NCI-H1930 (cell line): ENCODE results near the gene C11orf21.

ENCODE experiments used
- DNase-seq, 2 experiments: peaks; one replicate each; lab custom pipeline; 2025; lab: John Stamatoyannopoulos, UW

The C11orf21 gene

DNA sequence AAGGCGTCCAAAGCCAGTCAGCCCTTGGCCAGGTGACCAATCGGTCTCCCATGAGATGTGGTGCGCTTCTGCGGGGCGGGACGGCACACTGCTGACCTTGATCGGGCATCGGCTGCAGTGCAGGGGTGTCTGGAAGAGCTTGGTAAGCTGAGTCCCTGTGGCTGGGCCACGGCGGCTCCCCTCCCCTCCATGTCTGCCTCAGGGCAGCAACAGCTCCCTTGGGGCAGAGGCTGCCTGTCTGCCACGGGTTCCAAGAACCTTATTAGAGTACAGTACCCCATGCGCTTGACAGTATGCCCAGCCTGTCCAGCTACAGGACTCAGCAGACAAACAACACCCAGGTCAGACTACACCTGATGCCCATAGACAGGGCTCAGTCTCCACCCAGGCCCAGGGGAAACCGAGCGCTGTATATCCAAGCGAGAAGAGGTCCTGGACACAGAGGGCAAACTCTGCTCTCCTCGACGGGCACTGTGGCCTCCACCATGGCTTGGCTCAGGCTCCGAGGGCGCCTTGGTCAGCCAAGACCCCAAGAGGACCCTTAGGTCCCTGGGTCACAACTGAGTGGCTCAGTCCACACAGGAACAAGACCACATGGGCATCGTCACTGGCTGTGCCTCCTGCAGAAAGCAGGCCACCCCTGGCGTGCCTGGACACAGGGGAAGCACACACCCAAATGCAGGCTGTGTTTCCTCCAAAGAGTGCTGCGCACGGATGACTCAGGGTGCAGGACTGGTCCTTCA lies 19.0 kb upstream of the C11orf21 start:
- DNase-seq = no peak

DNA sequence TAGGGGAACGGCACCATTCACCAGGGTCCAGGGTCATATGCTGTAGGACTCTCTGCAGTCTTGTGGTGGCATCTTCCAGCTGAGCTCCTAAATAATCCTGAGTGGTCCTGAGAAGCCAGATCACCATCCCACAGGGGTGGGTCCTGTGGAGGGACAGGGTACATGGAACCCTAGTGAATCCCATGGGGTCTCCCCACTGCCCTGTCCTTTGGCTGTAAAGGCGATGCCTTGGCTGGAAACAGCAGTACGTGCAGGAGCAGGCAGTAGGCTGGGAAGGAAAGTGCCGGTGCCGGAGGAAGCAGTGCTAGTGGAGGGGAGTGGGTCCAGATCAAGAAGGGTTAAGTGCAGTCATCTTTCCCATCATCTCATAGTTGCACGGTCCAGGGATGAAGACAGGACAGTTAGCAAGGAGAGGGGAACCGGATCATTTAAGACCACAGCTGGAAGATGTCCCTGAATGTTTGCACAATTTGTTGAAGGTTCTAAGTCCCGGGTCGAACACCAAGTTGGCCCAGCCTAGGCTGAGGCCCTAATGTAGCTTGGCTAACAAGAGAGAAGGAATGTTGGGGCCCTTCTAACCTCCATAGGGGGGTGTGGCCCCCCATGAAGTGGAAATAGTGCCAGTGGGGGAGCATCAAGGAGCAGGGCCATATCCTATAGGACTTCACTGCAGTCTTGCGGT lies 18.2 kb upstream of the C11orf21 start:
- DNase-seq = no peak

DNA sequence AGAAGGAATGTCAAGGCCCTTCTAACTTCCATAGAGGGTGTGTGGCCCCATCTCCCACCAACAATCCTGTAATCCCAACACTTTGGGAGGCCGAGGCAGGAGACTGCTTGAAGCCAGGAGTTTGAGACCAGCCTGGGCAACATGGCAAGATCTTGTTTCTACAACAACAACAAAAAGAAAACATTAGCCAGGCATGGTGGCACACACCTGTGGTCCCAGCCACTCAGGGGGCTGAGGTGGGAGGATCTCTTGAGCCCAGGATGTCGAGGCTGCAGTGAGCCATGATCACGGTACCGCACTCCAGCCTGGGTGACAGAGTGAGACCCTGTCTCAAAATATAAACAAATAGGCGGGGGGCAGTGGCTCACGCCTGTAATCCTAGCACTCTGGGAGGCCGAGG lies 17.0 kb upstream of the C11orf21 start:
- DNase-seq = no peak

GRCh38 chr11:2318123-2318522 lies 16.4 kb upstream of the C11orf21 start:
- no peak for DNase-seq

DNA sequence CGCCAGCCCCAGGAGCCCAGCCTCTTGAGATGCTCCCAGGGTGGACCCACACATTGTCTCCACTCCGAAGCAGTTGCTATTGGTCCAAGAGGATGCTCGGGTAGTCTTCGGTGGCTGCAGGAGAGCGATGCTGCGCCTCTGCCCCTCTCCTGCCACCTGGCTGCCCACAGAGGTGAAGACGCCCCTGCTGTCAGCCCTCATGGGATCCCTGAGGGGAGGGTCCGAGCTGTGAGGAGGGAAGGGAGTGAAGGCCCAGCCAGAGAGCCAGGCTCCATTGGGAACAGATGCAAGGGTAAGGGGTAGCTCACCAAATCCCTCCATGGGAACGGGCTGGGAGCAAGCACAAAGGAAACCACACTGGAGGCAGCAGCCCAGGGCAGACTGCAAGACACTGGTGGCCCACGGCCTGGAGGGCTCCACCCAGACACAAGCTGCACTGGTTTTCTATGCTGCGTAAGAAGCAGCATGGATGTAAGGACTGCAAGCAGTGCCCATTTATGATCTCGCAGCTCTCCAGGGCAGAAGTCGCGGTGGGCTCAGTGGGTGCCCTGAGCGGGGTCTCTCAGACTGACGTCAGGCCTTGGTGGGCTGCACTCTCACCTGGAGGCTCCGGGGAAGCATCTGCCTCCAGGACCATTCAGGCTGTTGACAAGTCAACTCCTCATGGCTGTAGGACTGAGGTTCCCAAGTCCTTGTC lies 15.8 kb upstream of the C11orf21 start:
- DNase-seq = no peak

GRCh38 chr11:2316963-2317244 lies 15.2 kb upstream of the C11orf21 start:
- DNase-seq = no peak

- DNase-seq = no peak
Observed at GRCh38 chr11:2316169-2316962, 14.6 kb upstream of the C11orf21 start.

- no peak for DNase-seq
Observed at GRCh38 chr11:2315395-2316168, 13.9 kb upstream of the C11orf21 start.

DNA sequence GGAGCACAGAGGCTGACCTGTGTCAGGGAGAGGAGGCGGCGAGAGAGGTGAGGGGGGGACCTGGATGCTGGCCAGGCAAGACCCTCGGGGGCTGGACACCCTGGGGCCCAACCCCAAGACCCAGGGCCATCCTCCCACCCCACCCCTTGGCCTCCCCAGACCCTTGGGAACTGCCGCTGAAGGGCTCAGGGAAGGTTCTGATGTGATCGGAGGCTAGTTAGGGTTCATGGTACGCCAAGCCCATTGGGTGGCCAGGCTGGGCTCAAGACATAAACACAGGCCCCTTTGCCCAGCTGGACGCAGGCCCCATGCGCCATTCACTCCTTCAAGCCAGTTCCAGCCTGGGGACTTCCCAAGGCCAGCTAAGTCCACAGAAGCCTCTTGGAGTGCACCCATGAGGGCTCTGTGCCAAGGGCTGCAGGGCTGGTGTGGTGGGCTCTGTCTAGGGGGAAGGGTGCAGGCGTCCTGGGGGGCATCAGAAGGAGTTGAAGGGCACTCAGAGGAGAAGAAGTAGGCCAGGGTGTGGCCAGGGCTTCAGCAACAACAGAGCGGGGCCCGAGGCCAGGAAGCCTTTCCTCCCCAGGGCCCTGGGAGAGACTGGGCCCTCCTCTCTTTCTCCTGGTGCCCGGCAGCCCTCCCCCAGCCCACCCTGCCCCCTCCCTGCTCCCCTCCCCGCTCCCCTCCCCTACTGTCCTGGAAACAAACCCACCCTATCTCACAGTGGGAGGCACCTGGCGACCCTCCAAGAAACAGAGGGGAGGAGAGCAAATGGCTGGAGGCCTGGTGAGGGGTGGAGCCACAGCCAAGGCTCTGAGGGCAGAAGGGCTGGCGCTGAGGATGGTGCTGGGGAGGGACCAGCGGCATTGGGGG lies 13.0 kb upstream of the C11orf21 start:
- DNase-seq = no peak

DNA sequence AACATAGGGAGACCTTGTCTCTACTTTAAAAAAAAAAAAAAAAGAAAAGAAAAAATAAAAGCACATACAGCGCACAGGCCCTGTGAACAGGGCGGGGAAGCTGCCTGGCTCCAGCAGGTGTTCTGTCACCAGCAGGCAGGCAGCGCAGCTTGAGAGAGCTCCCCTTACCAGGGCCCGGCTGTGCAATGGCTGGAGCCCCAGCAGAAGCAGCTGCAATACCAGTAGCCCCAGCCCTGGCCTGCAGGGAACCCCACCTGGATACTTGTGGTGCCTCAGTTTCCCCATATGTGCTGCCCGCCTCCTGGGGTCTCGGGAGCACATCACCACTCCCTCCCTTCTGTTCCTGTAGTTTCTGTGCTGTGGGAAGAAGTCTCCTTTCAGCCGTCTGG lies 12.4 kb upstream of the C11orf21 start:
- DNase-seq = no peak

- DNase-seq = no peak
Observed at GRCh38 chr11:2313051-2313951, 11.6 kb upstream of the C11orf21 start.

DNA sequence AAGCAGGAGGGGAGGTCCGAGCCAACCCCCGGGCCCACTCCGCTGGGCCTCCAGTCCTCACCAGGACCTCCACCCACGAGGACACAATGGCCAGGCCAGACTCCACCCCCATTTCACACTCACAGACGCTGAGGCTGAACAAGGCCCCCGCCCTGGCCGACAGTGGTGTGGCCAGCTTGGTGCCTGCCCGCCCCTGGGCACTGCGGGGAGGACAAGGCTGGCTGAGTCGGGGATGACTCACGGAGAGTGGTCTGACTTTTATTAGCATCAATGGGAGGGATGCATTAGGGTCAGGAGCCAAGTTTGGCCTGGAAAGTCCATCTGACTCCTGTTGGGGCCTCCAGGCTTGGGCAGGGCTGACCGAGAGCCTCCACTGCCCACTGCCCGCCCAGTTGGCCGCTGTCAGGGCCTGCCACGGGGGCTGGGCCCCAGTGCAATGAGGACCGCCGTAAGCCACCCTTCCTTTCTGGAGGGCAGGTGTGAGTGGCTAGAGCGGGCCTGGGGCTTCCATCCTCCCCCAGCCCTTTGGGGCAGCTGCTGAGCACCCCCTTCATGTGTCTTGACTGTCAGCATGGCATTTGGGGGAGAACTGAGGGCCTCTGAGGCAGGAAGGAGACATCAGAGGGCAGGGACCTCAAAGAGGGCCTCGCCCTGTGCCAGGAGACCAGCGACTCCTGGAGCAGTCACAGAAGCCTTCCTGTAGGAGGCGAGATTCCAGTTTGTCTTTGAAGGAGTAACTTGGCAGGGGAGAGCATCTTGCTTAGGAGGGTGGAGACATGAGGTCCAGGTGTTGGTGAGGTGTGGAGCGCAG lies 10.7 kb upstream of the C11orf21 start:
- DNase-seq = no peak

DNA sequence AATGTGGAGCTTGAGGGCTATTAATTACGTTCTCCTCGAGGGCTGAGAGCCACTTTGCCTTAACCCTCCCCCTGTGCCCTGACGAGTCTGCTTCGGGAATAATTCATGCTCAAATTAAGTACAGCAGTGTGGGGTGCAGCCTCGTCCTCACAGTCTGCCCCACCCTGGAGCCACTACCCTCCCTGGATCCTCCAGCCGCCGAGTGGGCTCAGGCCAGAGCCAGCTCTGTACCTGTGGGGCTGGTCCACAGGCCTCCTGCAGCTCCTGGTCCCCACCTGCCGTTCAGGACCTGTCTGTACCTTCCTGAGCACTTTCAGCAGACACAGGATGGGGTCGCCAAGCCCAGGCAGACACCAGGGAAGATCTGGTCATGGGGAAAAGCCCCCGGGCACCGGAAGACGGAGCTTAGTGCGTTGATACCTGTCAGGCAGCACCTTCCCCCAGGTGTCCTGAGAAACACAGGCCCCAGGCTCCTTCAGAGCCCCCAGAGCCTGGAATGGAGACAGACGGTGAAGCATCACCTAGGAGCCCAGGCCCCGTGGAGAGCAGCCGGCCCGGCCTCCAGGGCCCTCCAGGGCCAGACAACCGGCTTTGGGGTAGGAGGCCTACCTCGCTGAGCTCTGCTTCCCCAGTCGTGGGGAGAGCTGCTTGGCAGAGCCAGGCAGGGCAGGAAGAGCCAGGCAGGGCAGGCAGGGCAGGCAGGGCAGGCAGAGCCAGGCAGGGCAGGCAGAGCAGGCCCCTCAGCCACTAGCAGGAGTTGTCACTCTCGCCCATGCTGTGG lies 9.8 kb upstream of the C11orf21 start:
- no peak for DNase-seq

GRCh38 chr11:2310786-2311352 lies 9.2 kb upstream of the C11orf21 start:
- DNase-seq = no peak

GRCh38 chr11:2310073-2310785 lies 8.5 kb upstream of the C11orf21 start:
- DNase-seq = no peak

- DNase-seq = no peak
Observed at GRCh38 chr11:2309251-2310072, 7.7 kb upstream of the C11orf21 start.
